Muscle of arm (tissue), 14 donors: ENCODE measurements around the gene ECHDC1. TPM values are rescaled to one million over a fixed set of nuclear protein-coding genes. Genes with fewer than 3 reads are reported as not detected.
"Not testable (repeated sequence)": the region's sequence is repeated elsewhere in the genome, so short reads cannot be mapped to it uniquely, and the experiment has no call there.

Source experiments
- DNase-seq: peaks from one replicate; pipeline ENCODE4 v3.0.0-alpha.2; 2013
- long read RNA-seq, 11 donors: transcript quantifications; one replicate each; lab custom pipeline, GENCODE V29; 2026
- polyA plus RNA-seq, 12 donors: library from polyadenylated mRNA; unstranded; fragments of 120-200 nt; gene quantifications; one replicate each; pipeline ENCODE4 v1.2.1, GENCODE V29; 2013; ENCODE audit not compliant: insufficient read length in 12 of 12

ECHDC1 gene, protein sequence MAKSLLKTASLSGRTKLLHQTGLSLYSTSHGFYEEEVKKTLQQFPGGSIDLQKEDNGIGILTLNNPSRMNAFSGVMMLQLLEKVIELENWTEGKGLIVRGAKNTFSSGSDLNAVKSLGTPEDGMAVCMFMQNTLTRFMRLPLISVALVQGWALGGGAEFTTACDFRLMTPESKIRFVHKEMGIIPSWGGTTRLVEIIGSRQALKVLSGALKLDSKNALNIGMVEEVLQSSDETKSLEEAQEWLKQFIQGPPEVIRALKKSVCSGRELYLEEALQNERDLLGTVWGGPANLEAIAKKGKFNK
- polyA plus RNA-seq, result 10 to 100 TPM in 11 of 12 donors, not detected in 1; 59.1 to 85.1 (median 74.1) TPM
- long read RNA-seq, donor 1, transcript ECHDC1-210 (6 exons, 2,341 nt), result major isoform, 10 of 20 reads
- long read RNA-seq, donor 1, transcript ECHDC1-203 (5 exons, 1,354 nt), result minor isoform, 6 of 20 reads
- long read RNA-seq, donor 1, partial matches to known transcripts, result 0 of 20 reads
- long read RNA-seq, donor 1, other reads (novel, unspliced or antisense), result 0 of 20 reads
- long read RNA-seq, donor 2, transcript ECHDC1-210 (6 exons, 2,341 nt), result minor isoform, 8 of 22 reads
- long read RNA-seq, donor 2, transcript ECHDC1-203 (5 exons, 1,354 nt), result major isoform, 10 of 22 reads
- long read RNA-seq, donor 2, partial matches to known transcripts, result 0 of 22 reads
- long read RNA-seq, donor 2, other reads (novel, unspliced or antisense), result 0 of 22 reads
- long read RNA-seq, donor 3, partial matches to known transcripts, result 18 of 23 reads
- long read RNA-seq, donor 3, other reads (novel, unspliced or antisense), result 0 of 23 reads
- long read RNA-seq, donor 4, transcript ECHDC1-203 (5 exons, 1,354 nt), result major isoform, 5 of 14 reads
- long read RNA-seq, donor 4, partial matches to known transcripts, result 5 of 14 reads
- long read RNA-seq, donor 4, other reads (novel, unspliced or antisense), result 0 of 14 reads
- long read RNA-seq, donor 5, transcript ECHDC1-210 (6 exons, 2,341 nt), result major isoform, 15 of 34 reads
- long read RNA-seq, donor 5, transcript ECHDC1-203 (5 exons, 1,354 nt), result minor isoform, 11 of 34 reads
- long read RNA-seq, donor 5, partial matches to known transcripts, result 0 of 34 reads
- long read RNA-seq, donor 5, other reads (novel, unspliced or antisense), result 0 of 34 reads
- long read RNA-seq, donor 6, transcript ECHDC1-210 (6 exons, 2,341 nt), result major isoform, 5 of 28 reads
- long read RNA-seq, donor 6, partial matches to known transcripts, result 18 of 28 reads
- long read RNA-seq, donor 6, other reads (novel, unspliced or antisense), result 0 of 28 reads
- long read RNA-seq, donor 7, transcript ECHDC1-203 (5 exons, 1,354 nt), result major isoform, 7 of 18 reads
- long read RNA-seq, donor 7, partial matches to known transcripts, result 9 of 18 reads
- long read RNA-seq, donor 7, other reads (novel, unspliced or antisense), result 0 of 18 reads
- long read RNA-seq, donor 8, transcript ECHDC1-203 (5 exons, 1,354 nt), result major isoform, 10 of 24 reads
- long read RNA-seq, donor 8, transcript ECHDC1-210 (6 exons, 2,341 nt), result minor isoform, 9 of 24 reads
- long read RNA-seq, donor 8, partial matches to known transcripts, result 0 of 24 reads
- long read RNA-seq, donor 8, other reads (novel, unspliced or antisense), result 0 of 24 reads
- long read RNA-seq, donor 9, partial matches to known transcripts, result 22 of 27 reads
- long read RNA-seq, donor 9, other reads (novel, unspliced or antisense), result 0 of 27 reads
- long read RNA-seq, donor 10, transcript ECHDC1-210 (6 exons, 2,341 nt), result major isoform, 8 of 18 reads
- long read RNA-seq, donor 10, transcript ECHDC1-203 (5 exons, 1,354 nt), result major isoform, 8 of 18 reads
- long read RNA-seq, donor 10, partial matches to known transcripts, result 0 of 18 reads
- long read RNA-seq, donor 10, other reads (novel, unspliced or antisense), result 0 of 18 reads
- long read RNA-seq, donor 11, transcript ECHDC1-210 (6 exons, 2,341 nt), result major isoform, 10 of 22 reads
- long read RNA-seq, donor 11, transcript ECHDC1-203 (5 exons, 1,354 nt), result minor isoform, 8 of 22 reads
- long read RNA-seq, donor 11, partial matches to known transcripts, result 0 of 22 reads
- long read RNA-seq, donor 11, other reads (novel, unspliced or antisense), result 0 of 22 reads

DNA sequence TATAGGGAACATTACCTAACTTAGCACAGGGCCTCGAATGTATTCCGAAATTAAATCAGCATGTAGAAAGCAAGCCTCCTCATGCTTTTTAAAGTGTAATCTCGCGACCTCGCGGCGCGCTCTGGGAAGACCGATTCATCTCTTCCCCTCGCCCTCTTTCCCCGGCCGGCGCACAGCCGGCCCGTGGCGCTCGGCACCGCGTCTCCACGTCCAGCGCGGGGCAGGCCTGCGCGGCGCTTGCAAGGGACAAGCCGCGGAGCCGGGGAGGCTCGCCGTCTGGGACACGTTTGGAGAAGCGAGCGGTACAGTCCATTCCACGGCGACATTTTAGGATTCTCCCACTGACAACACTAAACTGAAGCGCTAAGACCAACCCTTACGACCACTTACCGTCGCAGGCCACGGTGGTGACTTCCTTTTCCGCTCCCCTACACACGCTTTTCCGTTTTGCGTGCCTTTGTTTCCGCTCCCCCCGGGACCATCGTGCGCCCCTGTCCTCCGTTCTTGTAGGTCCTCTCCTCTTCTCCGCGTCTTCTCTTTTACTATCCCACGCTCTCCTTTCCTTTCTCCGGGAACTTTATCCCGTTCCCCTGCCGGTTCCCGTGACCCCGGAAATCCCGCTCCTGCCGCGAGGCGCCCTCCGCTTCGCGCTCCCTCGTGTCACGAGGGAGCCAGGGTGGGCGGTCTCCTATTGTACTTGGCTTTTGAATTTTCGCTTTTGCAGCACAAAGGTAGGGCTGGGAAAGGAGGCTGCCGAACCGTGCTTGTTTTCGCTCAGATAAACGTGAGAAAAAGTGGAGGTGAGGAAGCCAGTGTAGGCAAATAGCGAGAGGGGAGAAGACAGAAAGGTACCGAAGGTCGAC is at the start of gene ECHDC1:
TSS of gene ECHDC1 (minus strand) at position 664 of the 863 bp plus-strand sequence. CDS start 12,581 bp downstream, outside the sequence.
- DNase-seq, result peak; percentile 86

DNA sequence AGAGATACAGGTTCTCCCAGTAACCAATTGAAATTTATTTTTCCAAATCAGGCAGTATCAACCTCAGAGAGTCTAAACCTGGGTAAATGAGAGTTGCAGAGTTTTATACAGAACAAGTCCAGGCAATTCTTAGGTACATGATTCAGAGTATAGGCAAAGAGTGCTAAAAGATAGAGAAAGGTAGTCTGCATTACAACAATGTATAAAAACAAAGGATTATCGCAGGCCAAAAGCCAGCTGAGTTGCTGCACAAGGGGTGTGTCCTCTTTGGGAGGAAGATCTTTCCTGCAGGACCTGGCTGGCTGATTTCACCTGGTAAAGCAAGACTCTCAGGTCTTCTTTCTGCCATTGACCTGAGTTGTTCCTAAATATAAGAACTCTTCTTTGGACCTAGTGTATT is 48.9 kb upstream of the ECHDC1 start:
- no peak for DNase-seq

DNA sequence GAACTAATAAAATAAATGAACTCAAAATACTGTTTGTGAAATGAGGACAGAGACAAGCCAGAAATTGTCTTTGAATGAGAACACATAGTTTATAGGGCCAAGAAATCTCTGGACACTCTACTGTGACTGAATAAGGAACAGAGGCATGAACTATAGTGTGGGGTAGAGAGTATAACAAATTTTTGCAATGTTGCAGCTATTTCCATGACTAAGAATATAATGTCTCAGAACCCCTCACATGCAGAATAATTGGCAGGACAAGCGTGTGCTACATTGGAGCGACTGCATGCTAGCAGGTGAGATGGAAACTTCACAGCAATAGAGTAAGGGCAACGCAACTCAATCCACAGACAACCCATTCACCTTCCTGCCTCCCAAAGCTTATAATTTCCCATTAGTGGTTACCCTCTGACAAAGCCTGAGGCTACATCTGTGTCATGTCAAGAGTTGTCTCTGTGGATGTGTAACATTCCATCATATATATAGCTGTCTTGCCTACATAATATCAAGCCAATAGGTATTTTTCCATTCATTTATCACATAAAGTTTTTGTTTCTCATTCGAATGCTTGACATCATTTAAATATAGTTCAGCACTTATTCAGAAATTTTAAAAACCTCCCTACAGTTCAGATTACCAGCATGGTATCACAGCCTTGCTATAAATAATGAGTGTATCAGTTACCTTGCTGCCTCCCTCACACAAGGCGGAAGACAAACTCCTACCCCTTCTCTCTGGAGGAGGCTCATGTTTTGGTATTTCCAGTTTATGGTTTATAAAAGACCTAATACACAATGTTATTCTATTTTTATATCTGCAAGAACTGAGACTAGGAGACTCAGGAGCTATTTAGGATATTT is 47.9 kb upstream of the ECHDC1 start:
- peak; percentile 73 for DNase-seq

DNA sequence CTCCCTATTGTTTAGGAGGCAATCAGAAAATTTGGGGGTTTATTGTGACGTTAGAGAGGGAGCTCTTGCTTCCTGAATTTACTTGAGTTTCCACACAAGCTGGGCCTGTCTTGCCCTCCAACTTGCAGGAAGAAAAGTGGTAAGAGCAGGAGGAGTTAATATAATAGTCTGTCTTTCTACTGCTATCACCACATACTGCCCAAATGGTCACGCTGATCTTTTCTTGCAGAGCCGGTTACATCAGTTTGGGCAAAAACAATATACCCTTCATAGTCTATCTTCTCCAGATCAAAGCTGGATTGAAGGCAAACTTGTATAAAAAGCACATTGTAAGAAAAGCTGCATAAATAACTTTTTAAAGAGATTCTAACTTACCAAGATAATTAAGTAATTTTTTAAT is 46.3 kb upstream of the ECHDC1 start:
- no peak for DNase-seq

DNA sequence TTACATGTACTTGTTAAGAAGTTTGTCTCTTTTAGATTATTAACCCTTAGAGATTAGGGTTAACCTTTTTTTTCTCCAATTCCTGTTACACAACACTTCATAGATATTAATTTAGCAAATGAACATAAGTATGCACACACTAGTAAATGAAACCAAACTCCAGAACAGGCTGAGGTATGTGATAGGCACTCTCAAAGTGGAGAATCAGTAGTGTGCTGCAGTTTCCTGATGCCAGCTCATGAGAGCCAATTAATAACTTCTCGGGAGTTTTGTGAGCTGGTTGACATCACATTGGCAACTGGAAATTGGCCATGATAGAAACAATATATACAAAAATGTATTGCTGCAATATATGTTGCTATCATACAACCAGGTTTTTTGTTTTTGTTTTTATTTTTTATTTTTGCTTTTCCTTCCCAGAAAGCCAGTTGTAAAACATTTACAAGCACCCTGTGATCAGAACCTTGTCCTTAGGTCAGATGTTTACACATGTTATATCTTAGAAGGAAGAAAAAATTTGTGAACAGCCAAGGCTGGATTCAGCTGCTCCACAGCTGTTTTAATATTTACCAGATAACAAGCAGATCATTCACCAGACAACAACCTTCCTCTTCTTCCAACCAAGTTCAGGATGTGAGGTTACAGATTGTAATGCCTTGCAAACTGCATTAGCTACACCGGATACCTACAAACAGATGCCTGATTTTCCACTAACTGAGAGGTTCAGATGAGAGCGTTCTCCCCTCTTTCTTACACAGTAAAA is 42.4 kb upstream of the ECHDC1 start:
- peak; percentile 38 for DNase-seq

DNA sequence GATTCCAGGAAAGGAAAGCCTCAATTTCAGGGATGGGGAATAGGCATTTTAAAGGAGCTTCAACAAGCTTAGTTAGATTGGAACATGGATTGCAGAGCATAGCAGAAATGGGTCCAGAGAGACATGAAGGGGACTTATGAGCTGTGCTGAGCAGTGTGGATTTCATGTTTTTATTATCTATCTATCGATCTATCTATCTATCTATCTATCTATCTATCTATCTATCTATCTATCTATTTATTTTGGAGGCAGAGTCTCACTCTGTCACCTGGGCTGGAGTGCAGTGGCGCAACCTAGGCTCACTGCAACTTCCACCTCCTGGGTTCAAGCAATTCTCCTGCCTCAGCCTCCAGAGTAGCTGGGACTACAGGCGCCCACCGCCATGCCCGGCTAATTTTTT is 41.4 kb upstream of the ECHDC1 start:
- DNase-seq, result not testable (repeated sequence)

DNA sequence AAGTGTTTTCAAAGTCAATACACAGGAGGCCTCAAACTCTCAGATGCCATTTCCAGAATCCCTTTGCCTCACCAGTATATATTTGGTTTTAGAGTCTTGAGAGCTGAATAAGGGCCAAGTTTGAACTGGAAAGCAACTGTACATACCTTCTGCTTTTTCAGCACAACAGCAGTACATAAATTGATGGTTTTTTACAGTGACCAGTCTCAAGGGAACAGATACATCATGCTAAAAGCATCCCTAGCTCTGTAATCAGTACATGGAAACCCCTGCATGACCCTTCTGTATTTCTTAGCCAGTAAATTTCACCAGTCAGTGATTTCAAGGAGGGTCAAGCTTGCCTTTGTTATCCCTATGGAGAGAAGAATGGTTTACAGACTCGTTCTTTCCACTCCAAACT is 40.6 kb upstream of the ECHDC1 start:
- peak; percentile 84 for DNase-seq

DNA sequence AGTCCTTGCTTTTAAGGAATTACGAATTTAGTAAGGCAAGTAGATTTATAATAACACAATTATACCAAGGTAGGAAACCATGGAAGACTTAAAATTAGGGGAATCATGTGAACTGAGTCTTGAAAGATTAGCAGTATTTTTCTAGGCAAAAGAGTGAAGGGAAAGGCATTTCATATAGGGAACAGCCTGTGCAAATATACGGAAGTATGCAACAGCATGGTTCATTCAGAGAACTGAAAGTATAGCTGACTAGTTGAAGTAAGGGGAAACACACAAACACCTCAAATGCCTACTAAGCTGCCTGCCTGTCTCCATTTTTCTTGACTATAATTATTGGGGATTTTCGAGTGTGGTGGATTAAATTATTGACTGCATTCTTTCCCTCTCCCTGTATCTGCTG is 39.0 kb upstream of the ECHDC1 start:
- no peak for DNase-seq

DNA sequence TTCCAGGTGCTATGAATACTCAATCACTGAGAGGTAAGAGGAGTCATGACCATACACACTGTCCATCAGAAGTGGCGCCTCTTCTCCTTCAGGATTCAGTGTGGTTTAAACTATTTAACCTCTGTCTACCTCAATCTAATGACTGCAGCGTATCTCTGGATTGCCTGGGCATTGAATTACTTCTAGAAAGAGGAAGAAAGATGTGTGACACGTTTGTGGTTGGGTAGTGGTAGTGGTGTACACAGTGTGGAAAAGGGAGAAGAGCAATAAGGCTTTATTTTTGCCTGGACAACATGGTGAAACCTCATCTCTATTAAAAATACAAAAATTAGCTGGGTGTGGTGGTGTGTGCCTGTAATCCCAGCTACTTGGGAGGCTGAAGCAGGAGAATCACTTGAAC is 38.0 kb upstream of the ECHDC1 start:
- no peak for DNase-seq

DNA sequence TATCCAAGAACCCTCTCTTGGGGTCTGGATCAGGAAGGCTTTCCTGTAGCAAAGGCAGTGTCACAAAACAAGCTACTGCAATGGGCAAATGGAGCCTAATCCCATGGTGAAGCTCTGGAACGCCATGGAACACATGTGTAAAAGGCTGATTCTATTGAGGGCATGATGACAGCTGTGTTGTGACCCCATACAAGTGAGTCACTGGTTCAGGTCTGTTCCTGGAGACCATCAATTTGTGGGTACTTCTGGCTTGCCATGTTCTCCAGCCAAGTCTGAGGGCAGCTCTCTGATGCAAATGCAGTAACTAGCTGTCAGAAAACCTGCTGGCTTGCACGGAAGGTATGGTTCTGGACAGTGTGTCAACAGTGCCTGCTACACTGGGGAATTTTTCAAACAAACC is 33.3 kb upstream of the ECHDC1 start:
- DNase-seq, result no peak

DNA sequence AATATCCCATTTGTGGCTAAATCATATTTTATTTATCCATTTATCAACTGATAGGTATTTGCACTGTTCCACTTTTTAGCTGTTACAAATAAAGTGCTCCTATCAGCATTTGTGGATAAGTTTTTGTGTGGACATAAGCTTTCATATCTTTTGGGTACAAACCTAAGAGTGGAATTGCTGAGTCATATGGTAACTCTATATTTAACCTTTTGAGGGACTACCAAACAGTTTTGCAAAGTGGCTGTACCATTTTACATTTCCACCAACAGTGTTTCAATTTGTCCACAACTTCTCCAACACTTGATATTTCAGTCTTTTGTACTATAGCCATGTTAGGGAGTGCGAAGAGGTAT is 23.6 kb upstream of the ECHDC1 start:
- no peak for DNase-seq

DNA sequence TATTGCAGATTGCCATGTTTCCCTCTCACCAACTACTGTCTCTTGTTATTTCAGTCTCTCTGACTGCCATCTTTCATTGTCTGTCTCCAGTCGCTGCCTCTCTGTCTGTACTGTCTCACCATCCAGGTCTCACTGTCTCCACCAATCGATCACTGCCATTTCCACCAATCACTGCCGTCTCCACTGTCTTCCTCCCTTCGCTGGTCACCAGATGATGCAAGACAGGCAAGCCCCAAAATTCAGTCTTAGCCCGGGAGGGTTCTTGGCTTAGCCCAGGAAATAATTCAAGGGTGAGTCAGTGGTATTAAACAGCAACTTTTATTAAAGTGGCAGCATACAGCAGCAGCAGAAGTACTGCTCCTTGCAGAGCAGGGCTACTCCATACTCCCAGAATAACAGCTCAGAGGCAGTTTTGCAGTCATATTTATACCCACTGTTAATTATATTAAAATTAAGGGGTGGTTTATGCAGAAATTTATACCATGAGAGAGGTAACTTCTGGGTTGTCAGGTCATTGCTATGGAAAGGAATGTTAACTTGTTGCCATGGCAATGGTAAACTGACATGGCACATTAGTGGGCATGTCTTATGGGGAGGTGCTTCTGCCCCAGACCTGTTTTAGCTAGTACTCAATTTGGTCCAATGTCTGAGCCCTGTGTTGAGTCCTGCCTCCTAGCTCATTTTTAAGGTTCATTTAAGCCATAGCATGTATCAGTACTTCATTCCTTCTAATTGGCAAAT is 23.0 kb upstream of the ECHDC1 start:
- no peak for DNase-seq

DNA sequence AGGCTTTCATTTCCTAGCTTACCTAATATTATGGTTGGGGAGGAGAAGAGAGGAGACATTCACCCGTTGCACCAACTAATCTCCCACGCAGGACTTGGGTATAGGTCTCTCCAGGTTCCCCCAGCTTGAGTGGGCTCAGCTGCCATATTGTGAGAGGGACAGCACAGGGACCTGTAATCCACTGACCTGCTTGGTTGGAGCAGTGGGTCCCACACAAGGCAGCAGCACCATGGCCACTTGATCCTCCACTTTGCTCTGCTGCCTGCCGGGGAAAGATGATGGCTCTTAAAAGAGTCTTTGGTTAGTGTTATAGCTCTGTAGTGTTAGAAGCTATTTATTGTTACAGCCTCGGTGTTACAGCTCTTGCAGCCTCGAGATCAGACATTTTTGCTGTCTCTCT is 22.5 kb upstream of the ECHDC1 start:
- DNase-seq, result no peak

DNA sequence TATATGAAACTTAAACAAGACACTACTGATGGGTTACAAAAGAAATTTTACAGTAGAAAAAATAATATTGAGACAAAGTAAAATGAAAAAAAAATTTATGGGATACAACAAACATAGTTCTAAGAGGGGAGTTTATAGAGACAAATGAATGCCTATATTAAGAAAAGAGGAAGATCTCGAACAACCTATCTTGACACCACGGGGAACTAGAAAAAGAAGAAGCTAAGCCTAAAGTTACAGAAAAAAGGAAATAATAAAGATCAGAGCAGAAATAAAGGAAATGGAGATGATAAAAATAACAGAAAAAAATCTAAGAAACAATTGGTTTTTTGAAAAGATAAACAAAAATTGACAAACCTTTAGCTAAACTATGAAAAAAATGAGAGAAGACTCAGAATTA is 9.1 kb upstream of the ECHDC1 start:
- DNase-seq, result no peak

DNA sequence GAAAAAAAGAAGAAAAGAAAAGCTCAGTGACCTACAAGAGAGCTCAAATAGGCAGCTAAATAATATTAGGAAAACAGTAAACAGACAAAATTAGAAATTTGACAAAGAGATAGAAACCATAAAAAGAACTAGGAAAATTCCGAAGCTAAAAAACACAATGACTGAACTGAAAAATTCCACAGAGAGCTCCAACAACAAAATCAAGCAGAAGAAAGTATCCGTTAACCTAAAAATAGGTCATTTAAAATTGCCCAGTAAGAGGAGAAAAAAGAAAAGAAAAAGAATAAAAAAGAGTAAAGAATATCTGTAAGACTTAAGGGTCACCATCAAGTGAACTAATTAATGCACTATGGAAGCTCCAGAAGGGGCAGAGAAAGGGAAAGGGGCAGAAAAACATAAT is 6.6 kb upstream of the ECHDC1 start:
- no peak for DNase-seq

DNA sequence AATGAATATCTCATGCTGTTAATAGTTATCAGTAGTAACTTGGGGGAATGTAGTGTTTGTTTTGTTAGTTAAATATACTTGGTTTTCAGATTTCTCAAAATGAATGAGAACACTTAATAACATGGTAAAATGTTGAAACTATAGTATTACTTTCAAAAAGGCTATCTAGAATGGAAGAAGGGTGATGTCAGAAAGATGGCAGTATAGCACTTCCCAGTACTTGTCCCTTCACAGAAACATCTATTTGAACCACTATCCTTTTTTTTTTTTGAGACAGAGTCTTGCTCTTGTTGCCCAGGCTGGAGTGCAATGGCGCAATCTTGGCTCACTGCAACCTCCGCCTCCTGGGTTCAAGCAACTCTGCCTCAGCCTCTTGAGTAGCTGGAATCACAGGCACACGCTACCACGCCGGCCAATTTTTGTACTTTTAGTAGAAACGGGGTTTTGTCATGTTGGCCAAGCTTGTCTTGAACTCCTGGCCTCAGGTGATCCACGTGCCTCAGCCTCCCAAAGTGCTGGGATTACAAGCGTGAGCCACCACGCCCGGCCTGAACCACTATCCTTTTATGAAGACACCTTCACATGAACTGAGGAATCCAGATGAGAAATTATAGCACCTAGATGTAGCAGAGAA is 4.7 kb upstream of the ECHDC1 start:
- DNase-seq, result no peak
